ENCODE measurements around the gene NT5DC1.
"Not testable (repeated sequence)": the region's sequence is repeated elsewhere in the genome, so short reads cannot be mapped to it uniquely, and the experiment has no call there.

Gene NT5DC1

DNA sequence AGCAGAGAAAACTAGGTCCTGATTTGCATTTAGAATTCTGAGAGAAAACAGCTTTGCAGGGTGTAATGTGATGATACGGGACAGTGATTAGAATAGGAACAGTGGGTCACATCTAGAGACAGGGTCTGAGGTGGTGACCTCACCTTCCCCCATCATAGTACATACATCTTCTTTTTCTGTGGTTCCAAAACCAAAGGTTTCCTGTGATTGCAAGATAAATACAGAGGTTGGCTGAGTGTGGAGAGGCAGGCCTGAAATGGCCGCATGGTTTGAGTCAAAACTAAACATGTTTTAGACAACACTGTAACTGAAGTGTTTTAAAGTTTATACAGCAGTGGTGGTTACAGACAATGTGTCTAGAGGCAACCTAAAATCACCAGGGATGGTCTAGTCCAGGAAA is 10.4 kb upstream of the NT5DC1 start:
- no peak overlapping the region for H3K27ac ChIP-seq

DNA sequence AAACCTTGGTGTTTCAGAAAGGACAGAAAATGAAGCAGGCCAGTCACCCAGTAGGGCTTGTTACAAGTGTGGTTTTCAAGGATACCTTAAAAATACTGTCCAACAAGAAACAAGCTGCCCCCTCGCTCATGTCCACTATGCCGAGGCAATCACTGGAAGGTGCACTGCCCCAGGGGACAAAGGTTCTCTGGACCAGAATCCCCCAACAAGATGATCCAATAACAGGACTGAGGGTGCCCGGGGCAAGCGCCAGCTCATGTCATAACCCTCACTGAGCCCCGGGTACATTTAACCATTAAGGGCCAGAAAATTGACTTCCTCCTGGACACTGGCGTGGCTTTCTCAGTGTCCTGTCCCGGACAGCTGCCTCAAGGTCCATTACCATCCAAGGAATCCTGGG is 6.6 kb upstream of the NT5DC1 start:
- H3K27ac ChIP-seq: no peak overlapping the region
- no peak for TF ChIP-seq ZFX (IDR thresholded peaks at IDR 0.05)
- TF ChIP-seq, protein P1, sequence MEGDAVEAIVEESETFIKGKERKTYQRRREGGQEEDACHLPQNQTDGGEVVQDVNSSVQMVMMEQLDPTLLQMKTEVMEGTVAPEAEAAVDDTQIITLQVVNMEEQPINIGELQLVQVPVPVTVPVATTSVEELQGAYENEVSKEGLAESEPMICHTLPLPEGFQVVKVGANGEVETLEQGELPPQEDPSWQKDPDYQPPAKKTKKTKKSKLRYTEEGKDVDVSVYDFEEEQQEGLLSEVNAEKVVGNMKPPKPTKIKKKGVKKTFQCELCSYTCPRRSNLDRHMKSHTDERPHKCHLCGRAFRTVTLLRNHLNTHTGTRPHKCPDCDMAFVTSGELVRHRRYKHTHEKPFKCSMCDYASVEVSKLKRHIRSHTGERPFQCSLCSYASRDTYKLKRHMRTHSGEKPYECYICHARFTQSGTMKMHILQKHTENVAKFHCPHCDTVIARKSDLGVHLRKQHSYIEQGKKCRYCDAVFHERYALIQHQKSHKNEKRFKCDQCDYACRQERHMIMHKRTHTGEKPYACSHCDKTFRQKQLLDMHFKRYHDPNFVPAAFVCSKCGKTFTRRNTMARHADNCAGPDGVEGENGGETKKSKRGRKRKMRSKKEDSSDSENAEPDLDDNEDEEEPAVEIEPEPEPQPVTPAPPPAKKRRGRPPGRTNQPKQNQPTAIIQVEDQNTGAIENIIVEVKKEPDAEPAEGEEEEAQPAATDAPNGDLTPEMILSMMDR (conservative IDR thresholded peaks at IDR 0.05): no peak

More for the DNA sequence above, 10.4 kb upstream of the NT5DC1 start:
- TF ChIP-seq, protein P1 (conservative IDR thresholded peaks at IDR 0.05): no peak
- TF ChIP-seq ZFX (IDR thresholded peaks at IDR 0.05): no peak

DNA sequence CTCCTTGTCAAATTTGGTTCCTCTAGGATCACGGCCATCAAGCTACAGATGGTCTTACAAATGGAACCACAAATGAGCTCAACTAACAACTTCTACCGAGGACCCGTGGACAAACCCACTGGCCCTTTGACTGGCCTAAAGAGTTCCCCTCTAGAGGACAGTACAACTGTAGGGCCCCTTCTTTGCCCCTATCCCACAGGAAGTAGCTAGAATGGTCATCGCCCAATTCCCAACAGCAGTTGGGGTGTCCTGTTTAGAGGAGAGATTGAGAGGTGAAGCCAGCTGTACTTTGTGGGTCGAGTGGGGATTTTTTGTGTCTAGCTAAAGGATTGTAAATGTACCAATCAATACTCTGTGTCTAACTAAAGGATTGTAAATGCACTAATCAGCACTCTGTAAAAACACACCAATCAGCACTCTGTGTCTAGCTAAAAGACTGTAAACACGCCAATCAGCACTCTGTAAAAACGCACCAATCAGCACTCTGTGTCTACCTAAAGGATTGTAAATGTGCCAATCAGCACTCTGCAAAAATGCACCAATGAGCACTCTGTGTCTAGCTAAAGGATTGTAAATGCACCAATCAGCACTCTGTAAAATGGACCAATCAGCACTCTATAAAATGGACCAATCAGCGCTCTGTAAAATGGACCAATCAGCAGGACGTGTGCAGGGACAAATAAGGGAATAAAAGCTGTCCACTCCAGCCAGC is 4.4 kb upstream of the NT5DC1 start:
- not testable (repeated sequence) for H3K27ac ChIP-seq

DNA sequence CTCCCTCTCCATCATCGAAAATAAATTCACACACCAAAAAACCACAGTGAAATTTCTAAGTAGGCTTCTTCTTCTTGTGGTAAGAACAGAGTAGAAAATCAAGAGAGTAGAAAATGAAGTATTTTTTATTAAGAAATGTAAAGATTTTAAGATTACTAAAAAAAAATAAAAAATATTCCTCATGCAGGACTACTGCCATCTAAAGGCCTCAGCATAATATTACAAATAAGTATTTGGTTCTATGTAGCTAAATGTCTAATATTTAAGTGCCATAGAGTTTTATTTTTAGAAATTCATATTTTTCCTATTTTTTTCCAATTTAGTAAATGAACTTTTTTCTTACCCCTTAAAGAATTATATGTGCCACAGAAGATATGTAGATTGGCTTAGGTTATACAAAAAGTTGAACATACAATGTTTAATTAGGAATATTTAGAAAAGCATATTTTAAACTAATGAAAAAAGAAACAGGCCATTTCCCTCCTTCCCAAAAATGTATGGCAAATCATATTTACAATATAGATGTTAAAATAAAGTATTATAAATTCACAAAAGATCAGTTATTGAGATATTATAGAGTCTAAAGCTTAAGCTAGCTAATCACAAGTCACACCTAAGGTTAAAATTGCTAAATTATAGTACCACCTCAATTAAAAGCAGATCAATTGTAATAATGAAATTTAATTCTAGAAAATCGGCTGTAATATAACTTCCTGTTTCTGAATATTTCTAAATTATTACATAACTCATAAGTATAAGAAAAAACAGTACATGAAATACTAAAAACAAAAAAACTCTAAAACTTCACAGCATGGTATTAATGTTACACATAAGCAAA is 3.5 kb upstream of the NT5DC1 start:
- no peak overlapping the region for H3K27ac ChIP-seq
- TF ChIP-seq ZFX (IDR thresholded peaks at IDR 0.05): no peak
- TF ChIP-seq, protein P1 (conservative IDR thresholded peaks at IDR 0.05): peak; percentile 75

DNA sequence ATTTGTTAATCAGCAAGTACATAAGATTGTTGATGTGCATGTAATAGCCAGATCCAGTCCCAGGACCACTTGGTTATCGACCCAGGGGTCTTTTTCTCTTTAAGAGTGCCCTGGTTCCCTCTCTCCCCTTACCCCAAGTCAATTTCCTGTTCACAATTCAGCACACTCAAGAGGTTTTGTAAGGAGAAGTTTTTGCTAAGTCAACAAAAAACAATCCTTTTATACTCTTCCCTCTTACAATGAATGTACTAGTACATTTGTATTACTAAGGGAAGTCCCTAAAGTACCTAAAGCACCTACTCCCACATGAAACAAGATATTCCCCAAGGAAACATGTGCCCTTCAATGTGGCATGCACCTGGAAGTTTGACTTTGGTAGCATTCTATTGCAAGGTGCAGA is 1.6 kb upstream of the NT5DC1 start:
- no peak overlapping the region for H3K27ac ChIP-seq
- TF ChIP-seq, protein P1 (conservative IDR thresholded peaks at IDR 0.05): no peak
- no peak for TF ChIP-seq ZFX (IDR thresholded peaks at IDR 0.05)

DNA sequence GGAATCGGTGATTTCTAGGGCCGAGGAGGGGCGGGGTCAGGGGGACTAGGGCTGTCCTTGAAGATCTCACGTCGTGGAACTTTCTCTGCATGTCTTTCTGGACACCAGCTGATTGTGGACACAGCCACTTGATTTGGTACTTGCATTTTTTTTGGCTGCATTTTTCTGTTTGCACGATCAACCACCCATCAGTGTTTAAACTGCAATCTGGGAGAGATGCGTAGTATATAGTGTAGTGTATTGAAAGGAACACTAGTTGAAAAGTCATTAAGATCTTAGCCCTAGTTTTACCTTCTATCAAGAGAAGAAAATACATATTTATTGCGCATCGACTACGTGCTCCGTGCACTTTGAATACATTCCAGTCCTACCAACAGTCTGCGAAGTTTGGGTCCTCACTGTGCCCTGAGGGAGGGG is 657 bp downstream of the NT5DC1 start:
- peak overlapping the region; percentile 95 for H3K27ac ChIP-seq
- no peak for TF ChIP-seq ZFX (IDR thresholded peaks at IDR 0.05)
- TF ChIP-seq, protein P1 (conservative IDR thresholded peaks at IDR 0.05): no peak; the same call in 1 of the 2 replicates

DNA sequence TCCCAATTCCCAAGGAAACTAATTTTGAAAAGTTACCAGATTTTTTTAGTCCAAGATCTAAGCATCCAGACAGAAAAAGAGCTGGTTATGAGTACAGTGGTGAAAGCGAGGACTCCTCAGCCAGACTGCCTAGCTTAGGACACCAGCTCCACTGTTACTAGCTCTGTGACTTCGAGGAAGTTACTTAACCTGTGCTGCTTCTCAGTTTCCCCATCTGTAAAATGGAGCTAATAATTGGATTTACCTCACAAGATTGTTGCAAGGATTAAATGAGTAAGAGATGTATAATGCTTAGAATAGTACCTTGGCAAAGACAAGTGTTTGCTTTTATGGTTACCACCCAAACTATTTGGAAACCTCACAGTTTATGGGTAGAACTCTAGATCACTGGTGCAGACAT is 1.1 kb downstream of the NT5DC1 start:
- TF ChIP-seq ZFX (IDR thresholded peaks at IDR 0.05): no peak
- H3K27ac ChIP-seq: peak overlapping the region; percentile 95; the same call in 1 of the 2 replicates

DNA sequence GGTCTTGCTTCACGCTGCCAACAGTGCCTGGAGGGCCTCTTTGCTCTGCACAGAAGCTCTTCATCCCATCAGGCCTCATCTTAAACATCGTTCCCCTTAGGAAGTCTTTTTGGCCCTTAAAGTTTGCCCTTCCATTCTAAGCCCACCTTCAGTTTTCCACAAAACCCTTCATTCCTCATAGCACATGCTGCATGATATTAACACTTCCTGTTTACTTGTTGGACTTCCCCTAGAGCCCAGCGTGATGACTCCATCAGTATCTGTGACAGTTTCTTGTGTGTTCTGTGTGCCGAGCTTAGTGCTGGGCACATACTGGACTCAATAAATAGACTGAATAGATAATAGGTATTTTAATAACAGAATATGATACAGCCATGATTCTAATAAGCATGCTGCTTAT is 2.2 kb downstream of the NT5DC1 start:
- TF ChIP-seq ZFX (IDR thresholded peaks at IDR 0.05): no peak
- TF ChIP-seq, protein P1 (conservative IDR thresholded peaks at IDR 0.05): no peak
- H3K27ac ChIP-seq: no peak overlapping the region
